Psoas muscle (tissue), 8 donors: Measurements from ENCODE around the gene GALNT10. TPM values are rescaled to one million over a fixed set of nuclear protein-coding genes. Genes with fewer than 3 reads are reported as not detected.
A peak's percentile ranks its signal among the peaks of the same experiment; 100 is the strongest.

Source experiments
- ATAC-seq, 4 donors: fragments of 200-7000 bp; cut with Tn5 transposase; one replicate each; pipeline ENCODE4 v1.9.1; 2020; ENCODE audit warnings: moderate library complexity in 3 of 4, mild to moderate bottlenecking in 2 of 4
- DNase-seq, 2 donors: peaks; one replicate each; pipeline ENCODE4 v3.0.0-alpha.2; 2020
- H3K27ac ChIP-seq: fragments of 200-600 bp; one replicate; pipeline ENCODE4 v1.8.0; 2022
- H3K27me3 ChIP-seq, 3 donors: fragments of 200-600 bp in 1 of 3; one replicate each; pipeline versions ENCODE4 v1.6.1 to v1.8.0; 2013 to 2022; ENCODE audit warnings: low read length in 2 of 3, mild to moderate bottlenecking in 2 of 3, moderate library complexity in 1 of 3; ENCODE audit not compliant: insufficient read depth in 3 of 3
- H3K36me3 ChIP-seq, 2 donors: fragments of 200-600 bp in 1 of 2; one replicate each; pipeline versions ENCODE4 v1.6.1 to v1.8.0; 2013 to 2022; ENCODE audit warnings: low read depth in 1 of 2, mild to moderate bottlenecking in 1 of 2, moderate library complexity in 1 of 2; ENCODE audit not compliant: insufficient read depth in 1 of 2
- H3K4me1 ChIP-seq: fragments of 200-600 bp; one replicate; pipeline ENCODE4 v1.8.0; 2022
- H3K4me3 ChIP-seq: fragments of 200-600 bp; one replicate; pipeline ENCODE4 v1.8.0; 2022; ENCODE audit warnings: mild to moderate bottlenecking
- H3K9me3 ChIP-seq: fragments of 200-600 bp; one replicate; pipeline ENCODE4 v1.8.0; 2022
- WGBS, 3 donors: extraction: QIAGEN DNeasy Blood & Tissue Kit; methylation state at CpG; one replicate each; pipeline versions ENCODE4 v1.1.6 to v1.1.7; 2013; 5-methylcytosine and 5-hydroxymethylcytosine counted together
- intact Hi-C, 2 donors: fragments of 100-400 bp; cut with DNase I; formaldehyde crosslinking; loops; one replicate each; pipeline versions ENCODE4 v1.11.0 to v1.14.2; 2022
- polyA plus RNA-seq, 3 donors: library from polyadenylated mRNA; stranded (reverse); fragments of 200-250 nt; gene quantifications; one replicate each; pipeline ENCODE4 v1.2.3, GENCODE V29; 2013
- total RNA-seq, 4 donors: library from RNA; stranded (reverse); fragmentation: NEBNext Ultra II Directional in 2 of 4; extraction: Animal tissue kit (Norgen Biotek cat#: 25700) in 2 of 4; gene quantifications; one replicate each; pipeline versions ENCODE4 v1.2.1 to v1.2.4, GENCODE V29; 2021 to 2023
- TF ChIP-seq, protein P1 (sequence below): fragments of 200-600 bp; IDR thresholded peaks from one replicate; pipeline ENCODE4 v1.8.0; 2022; ENCODE audit warnings: antibody characterized with exemption
- donor health status: healthy with polysubstance abuse.
- donor health status: DM: no; HTN: no; CAD: no; lungs with moderate emphysema.
- donor health status: Bipolar disorder and iron deficiency.
- donor health status: healthy.
- donor health status: DM: yes; HTN: yes; CAD: no.
- donor health status: DM: no; HTN: no; CAD: no.
- donor health status: DM: no; HTN: no; CAD: no.
- donor health status: DM: yes; HTN: yes; CAD: no.

Gene GALNT10
- total and polyA plus RNA-seq, 7 donors, result 4.2 to 9.9 (median 6.8) TPM

DNA sequence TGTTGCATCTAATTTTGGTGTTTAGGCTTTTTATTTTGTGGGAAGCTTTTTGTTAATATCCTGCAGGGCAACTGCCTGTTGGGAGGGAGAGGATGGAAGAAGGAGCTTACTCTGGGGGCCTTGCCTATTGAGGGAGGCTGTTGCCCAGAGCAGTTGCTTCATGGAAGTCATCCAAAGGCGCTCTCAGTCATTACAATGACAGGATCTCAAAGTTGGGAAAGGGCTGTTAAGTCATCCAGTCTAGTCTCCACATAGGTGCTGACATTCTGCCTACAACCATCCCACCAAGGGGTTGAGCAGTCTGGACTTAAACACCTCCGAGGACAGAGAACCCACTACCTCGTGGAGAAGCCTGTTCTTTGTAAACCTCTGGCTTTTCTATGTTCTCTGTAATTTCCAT lies 268.5 kb downstream of the GALNT10 start:
- Histone ChIP-seq H3K27me3 (no peaks in the 10 kb centered on the region), H3K36me3 (peaks cover 4 to 68% of the 10 kb centered on the region in 2 donors), H3K4me3 (no peak overlapping the region), H3K4me1 (peaks cover 5% of the 10 kb centered on the region), H3K9me3 (no peaks in the 10 kb centered on the region), H3K27ac (no peak overlapping the region)
- TF ChIP-seq, protein P1, sequence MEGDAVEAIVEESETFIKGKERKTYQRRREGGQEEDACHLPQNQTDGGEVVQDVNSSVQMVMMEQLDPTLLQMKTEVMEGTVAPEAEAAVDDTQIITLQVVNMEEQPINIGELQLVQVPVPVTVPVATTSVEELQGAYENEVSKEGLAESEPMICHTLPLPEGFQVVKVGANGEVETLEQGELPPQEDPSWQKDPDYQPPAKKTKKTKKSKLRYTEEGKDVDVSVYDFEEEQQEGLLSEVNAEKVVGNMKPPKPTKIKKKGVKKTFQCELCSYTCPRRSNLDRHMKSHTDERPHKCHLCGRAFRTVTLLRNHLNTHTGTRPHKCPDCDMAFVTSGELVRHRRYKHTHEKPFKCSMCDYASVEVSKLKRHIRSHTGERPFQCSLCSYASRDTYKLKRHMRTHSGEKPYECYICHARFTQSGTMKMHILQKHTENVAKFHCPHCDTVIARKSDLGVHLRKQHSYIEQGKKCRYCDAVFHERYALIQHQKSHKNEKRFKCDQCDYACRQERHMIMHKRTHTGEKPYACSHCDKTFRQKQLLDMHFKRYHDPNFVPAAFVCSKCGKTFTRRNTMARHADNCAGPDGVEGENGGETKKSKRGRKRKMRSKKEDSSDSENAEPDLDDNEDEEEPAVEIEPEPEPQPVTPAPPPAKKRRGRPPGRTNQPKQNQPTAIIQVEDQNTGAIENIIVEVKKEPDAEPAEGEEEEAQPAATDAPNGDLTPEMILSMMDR, result no peak
- 63 to 78% (median 74%) methylated on average over 3 of the region's 3 CpGs for WGBS, 3 donors
- intact Hi-C loops, result no loop called here
- ATAC-seq (no peak), DNase-seq (no peak)

DNA sequence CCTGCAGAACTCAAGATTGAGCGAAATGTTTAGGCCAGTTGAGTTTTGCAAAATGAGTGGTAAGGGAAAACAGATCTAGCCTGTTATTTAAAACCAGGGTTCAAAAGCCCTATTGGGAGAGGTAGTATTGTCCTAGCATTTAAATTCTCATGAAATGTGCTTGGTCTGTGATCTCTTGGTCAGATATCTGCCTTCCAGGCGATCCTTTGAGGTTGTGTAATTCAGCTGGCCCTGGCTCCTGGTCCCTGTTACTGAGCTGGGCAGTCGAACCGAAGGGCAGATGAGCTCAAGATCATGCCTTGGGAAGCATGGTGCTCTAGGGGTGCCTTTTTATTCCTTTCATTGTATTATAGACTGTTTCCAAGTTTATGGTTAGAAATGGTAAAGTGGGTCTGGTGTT lies 269.6 kb downstream of the GALNT10 start:
- ATAC-seq (no peak), DNase-seq (no peak)
- 78 to 88% (median 84%) methylated on average over 4 of the region's 4 CpGs for WGBS, 3 donors
- H3K9me3 ChIP-seq, result no peaks in the 10 kb centered on the region
- H3K36me3 ChIP-seq, result peaks cover 3 to 56% of the 10 kb centered on the region in 2 donors
- H3K4me3 ChIP-seq, result no peak overlapping the region
- no peaks in the 10 kb centered on the region for H3K27me3 ChIP-seq
- TF ChIP-seq, protein P1, result no peak
- peaks cover 5% of the 10 kb centered on the region for H3K4me1 ChIP-seq
- no peak overlapping the region for H3K27ac ChIP-seq
- intact Hi-C loops, result no loop called here

DNA sequence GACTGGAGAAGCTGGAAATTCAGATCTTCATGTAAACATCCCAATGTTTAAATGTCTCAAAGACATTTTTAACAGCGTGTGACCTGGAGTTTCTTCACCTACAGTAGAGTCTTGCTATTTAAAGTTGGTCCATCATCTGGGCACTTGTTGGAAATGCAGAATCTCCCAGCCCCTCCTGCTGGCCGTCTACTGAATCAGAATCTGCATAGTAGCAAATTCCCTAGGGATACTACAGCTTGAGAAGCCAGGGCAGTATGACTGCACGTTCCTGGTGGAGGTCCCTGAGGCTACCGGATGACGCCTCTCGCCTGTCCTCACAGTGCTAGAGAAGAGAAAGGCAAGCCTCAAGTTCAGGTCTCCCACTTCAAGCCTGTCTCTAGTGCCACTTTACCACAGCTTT lies 271.0 kb downstream of the GALNT10 start:
- Histone ChIP-seq H3K27ac (no peak overlapping the region), H3K9me3 (no peaks in the 10 kb centered on the region), H3K36me3 (peaks cover 0 to 42% of the 10 kb centered on the region in 2 donors), H3K4me1 (peaks cover 5% of the 10 kb centered on the region), H3K4me3 (no peak overlapping the region), H3K27me3 (no peaks in the 10 kb centered on the region)
- DNase-seq (no peak), ATAC-seq (no peak)
- intact Hi-C loops, result no loop called here
- TF ChIP-seq, protein P1, result no peak
- 62 to 74% (median 65%) methylated on average over 6 of the region's 6 CpGs for whole genome bisulfite sequencing, 3 donors

DNA sequence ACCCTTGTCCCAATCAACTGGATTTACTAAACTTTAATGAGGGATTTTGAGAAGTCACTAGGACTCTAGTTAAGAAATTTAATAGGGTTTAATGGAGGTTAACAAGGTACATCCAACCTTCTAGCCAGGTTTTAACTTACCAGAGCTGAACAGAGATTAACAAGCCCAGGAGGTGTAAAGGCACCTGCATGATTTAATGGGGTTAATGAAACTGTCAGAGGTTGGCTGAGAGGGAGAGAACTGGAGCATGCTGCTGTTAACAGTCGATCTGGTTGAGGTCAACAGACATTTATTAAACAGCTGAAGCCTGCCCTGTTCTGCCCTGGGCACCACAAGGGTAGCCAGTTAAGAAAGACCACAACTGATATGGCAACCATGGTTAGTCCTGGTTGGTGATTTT lies 273.9 kb downstream of the GALNT10 start:
- H3K36me3 ChIP-seq, result peaks cover 0 to 14% of the 10 kb centered on the region in 2 donors
- WGBS, 3 donors, result 5 to 30% (median 20%) methylated on average over 1 of the region's 1 CpG
- ATAC-seq (no peak), DNase-seq (no peak)
- intact Hi-C loops, result no loop called here
- TF ChIP-seq, protein P1, result no peak
- no peak overlapping the region for H3K4me3 ChIP-seq
- no peaks in the 10 kb centered on the region for H3K9me3 ChIP-seq
- H3K4me1 ChIP-seq, result peaks cover 1% of the 10 kb centered on the region
- peaks cover 0 to 4% (median 0%) of the 10 kb centered on the region in 3 donors for H3K27me3 ChIP-seq
- H3K27ac ChIP-seq, result no peak overlapping the region

DNA sequence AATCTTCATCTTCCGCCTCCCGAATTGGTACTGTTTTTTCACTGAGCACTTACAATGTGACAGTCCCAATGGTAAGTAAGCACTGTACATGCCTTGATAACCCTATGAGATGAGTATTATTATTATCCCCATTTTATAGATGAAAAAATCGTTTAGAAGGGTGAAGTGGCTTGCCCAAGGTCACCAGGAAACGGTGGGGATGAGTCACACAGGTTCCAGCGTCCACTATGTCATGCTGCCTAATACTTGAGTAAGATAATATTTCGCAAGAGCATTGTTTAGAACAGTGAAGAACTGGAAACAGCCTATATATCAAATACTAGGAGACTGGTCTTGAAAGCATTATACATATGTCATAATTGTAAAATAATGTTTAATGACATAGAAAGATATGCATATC lies 274.6 kb downstream of the GALNT10 start:
- Histone ChIP-seq H3K36me3 (peaks cover 0 to 14% of the 10 kb centered on the region in 2 donors), H3K27me3 (peaks cover 0 to 10% (median under 1%) of the 10 kb centered on the region in 3 donors), H3K9me3 (no peaks in the 10 kb centered on the region), H3K4me3 (no peak overlapping the region), H3K27ac (no peak overlapping the region), H3K4me1 (no peaks in the 10 kb centered on the region)
- ATAC-seq (peak in 1 of 4 donors; percentile 38), DNase-seq (no peak)
- TF ChIP-seq, protein P1, result no peak
- WGBS, 3 donors, result 55 to 67% (median 66%) methylated on average over 6 of the region's 6 CpGs
- intact Hi-C loops, result loop anchor here (5.0 kb wide), 2 partner anchors 142 to 177 kb away; no protein-coding TSS in a partner anchor
